Stimulated activated CD4-positive, alpha-beta T cell treated with anti-CD3 and anti-CD28 coated beads, Interleukin-1b, Interleukin-23, amount 100 ng/mL, for 1 hour (primary cell): ENCODE measurements around the gene ZNF780B.

Experiments
- DNase-seq, 2 donors: peaks; one replicate each; pipeline ENCODE4 v3.0.0-alpha.2; 2020; ENCODE audit warnings: low read depth in 2 of 2

The ZNF780B gene

DNA sequence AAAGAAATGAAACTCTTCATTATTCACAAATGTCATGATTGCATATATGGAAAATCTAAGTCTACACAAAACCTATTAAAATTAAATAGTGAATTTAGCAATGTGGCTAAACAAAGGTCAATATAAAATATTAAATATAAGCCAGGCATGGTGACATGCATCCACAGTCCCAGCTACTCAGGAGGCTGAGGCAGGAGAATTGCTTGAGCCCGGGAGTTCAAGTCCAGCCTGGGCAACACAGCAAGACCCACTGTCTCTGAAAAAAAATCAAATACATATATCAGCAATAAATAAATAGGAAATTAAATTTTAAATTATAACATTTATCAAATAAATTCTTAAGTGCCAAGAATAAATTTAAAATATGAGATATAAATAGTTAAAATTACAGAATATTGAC is 73.1 kb downstream of the ZNF780B start:
- DNase-seq, result no peak
